Mesenchymal stem cell (in vitro differentiated cells and primary cell): ENCODE measurements around the gene COX8C.
"Not testable (repeated sequence)": the region's sequence is repeated elsewhere in the genome, so short reads cannot be mapped to it uniquely, and the experiment has no call there.

ENCODE experiments used
- DNase-seq: peaks from one replicate; pipeline ENCODE4 v3.0.0-alpha.2; 2013
- H2AFZ ChIP-seq: one replicate; pipeline ENCODE4 v1.6.1; 2013; ENCODE audit warnings: low read depth, mild to moderate bottlenecking, control low read depth, inconsistent platforms, low read length, moderate library complexity
- H2AK5ac ChIP-seq: 2 replicates; pipeline ENCODE4 v1.6.1; 2013; ENCODE audit warnings: low read length, moderate library complexity, mild to moderate bottlenecking, inconsistent platforms; ENCODE audit not compliant: severe bottlenecking
- H2BK120ac ChIP-seq: one replicate; pipeline ENCODE4 v1.6.1; 2013; ENCODE audit warnings: low read depth, mild to moderate bottlenecking, inconsistent platforms, low read length, moderate library complexity
- H2BK12ac ChIP-seq, 2 experiments: one replicate each; pipeline ENCODE4 v1.6.1; 2013; ENCODE audit warnings: inconsistent platforms in 2 of 2, low read length in 2 of 2, mild to moderate bottlenecking in 2 of 2, moderate library complexity in 2 of 2, control low read depth in 1 of 2
- H2BK15ac ChIP-seq: one replicate; pipeline ENCODE4 v1.6.1; 2013; ENCODE audit warnings: mild to moderate bottlenecking, low read depth, inconsistent platforms; ENCODE audit not compliant: poor library complexity, severe bottlenecking
- H2BK5ac ChIP-seq: 2 replicates; pipeline ENCODE4 v1.6.1; 2013; ENCODE audit warnings: low read depth, mild to moderate bottlenecking, low read length, control low read depth, inconsistent platforms; ENCODE audit not compliant: poor library complexity, severe bottlenecking
- H3K14ac ChIP-seq, 2 experiments: one replicate each; pipeline ENCODE4 v1.6.1; 2013; ENCODE audit warnings: inconsistent platforms in 2 of 2, low read length in 2 of 2, control low read depth in 1 of 2, mild to moderate bottlenecking in 1 of 2, moderate library complexity in 1 of 2
- H3K18ac ChIP-seq, 2 experiments: one replicate each; pipeline ENCODE4 v1.6.1; 2013; ENCODE audit warnings: inconsistent platforms in 2 of 2, low read length in 2 of 2, control low read depth in 1 of 2, low read depth in 1 of 2, mild to moderate bottlenecking in 1 of 2
- H3K23ac ChIP-seq, 2 experiments: one replicate each; pipeline ENCODE4 v1.6.1; 2013; ENCODE audit warnings: inconsistent platforms in 2 of 2, low read length in 2 of 2, mild to moderate bottlenecking in 2 of 2, moderate library complexity in 2 of 2, control low read depth in 1 of 2
- H3K27ac ChIP-seq: 2 replicates; pipeline ENCODE4 v1.5.1; 2013; ENCODE audit warnings: mild to moderate bottlenecking, moderate library complexity, low read length, control low read depth, inconsistent platforms; ENCODE audit not compliant: poor library complexity, severe bottlenecking
- H3K27me3 ChIP-seq, 2 experiments: 2 replicates each; pipeline versions ENCODE4 v1.6.1 to v1.7.0; 2013; ENCODE audit warnings: low read length in 2 of 2, mild to moderate bottlenecking in 2 of 2, moderate library complexity in 2 of 2, control low read depth in 1 of 2, inconsistent platforms in 1 of 2; ENCODE audit not compliant: control insufficient read depth in 1 of 2, insufficient read depth in 1 of 2
- H3K36me3 ChIP-seq, 2 experiments: 2 replicates each; pipeline versions ENCODE4 v1.6.1 to v1.7.0; 2013; ENCODE audit warnings: low read length in 2 of 2, control low read depth in 1 of 2, inconsistent platforms in 1 of 2, low read depth in 1 of 2, mild to moderate bottlenecking in 1 of 2; ENCODE audit not compliant: insufficient read depth in 2 of 2, control insufficient read depth in 1 of 2
- H3K4ac ChIP-seq, 2 experiments: one replicate each; pipeline ENCODE4 v1.6.1; 2013; ENCODE audit warnings: inconsistent platforms in 2 of 2, low read length in 2 of 2, mild to moderate bottlenecking in 2 of 2, moderate library complexity in 2 of 2, control low read depth in 1 of 2, low read depth in 1 of 2
- H3K4me1 ChIP-seq: 2 replicates; pipeline ENCODE4 v1.6.1; 2013; ENCODE audit warnings: low read depth, low read length, control low read depth; ENCODE audit not compliant: control insufficient read depth, insufficient read depth
- H3K4me2 ChIP-seq: 2 replicates; pipeline ENCODE4 v1.6.1; 2013; ENCODE audit warnings: low read length, mild to moderate bottlenecking, inconsistent platforms; ENCODE audit not compliant: poor library complexity, severe bottlenecking
- H3K4me3 ChIP-seq, 2 experiments: 2 replicates each; pipeline versions ENCODE4 v1.5.1 to v1.7.0; 2013; ENCODE audit warnings: low read length in 2 of 2, mild to moderate bottlenecking in 2 of 2, control low read depth in 1 of 2, low read depth in 1 of 2; ENCODE audit not compliant: insufficient read depth in 1 of 2
- H3K79me1 ChIP-seq: replicated peaks from 2 replicates; pipeline ENCODE4 v1.6.1; 2013; ENCODE audit warnings: mild to moderate bottlenecking, control low read depth, low read length, inconsistent platforms; ENCODE audit not compliant: poor library complexity, severe bottlenecking
- H3K9ac ChIP-seq: 2 replicates; pipeline ENCODE4 v1.7.0; 2013; ENCODE audit warnings: mild to moderate bottlenecking, low read length, moderate library complexity
- H3K9me3 ChIP-seq: 2 replicates; pipeline ENCODE4 v1.7.0; 2013; ENCODE audit warnings: mild to moderate bottlenecking, low read length; ENCODE audit not compliant: control insufficient read depth
- H4K8ac ChIP-seq: one replicate; pipeline ENCODE4 v1.6.1; 2013; ENCODE audit warnings: inconsistent platforms, mild to moderate bottlenecking, low read length, moderate library complexity
- H4K91ac ChIP-seq: one replicate; pipeline ENCODE4 v1.6.1; 2013; ENCODE audit warnings: mild to moderate bottlenecking, low read length, inconsistent platforms
- WGBS: methylation state at CpG from one replicate; pipeline ENCODE4 v1.1.7; 2013; ENCODE audit warnings: mixed read lengths; 5-methylcytosine and 5-hydroxymethylcytosine counted together

The COX8C gene

DNA sequence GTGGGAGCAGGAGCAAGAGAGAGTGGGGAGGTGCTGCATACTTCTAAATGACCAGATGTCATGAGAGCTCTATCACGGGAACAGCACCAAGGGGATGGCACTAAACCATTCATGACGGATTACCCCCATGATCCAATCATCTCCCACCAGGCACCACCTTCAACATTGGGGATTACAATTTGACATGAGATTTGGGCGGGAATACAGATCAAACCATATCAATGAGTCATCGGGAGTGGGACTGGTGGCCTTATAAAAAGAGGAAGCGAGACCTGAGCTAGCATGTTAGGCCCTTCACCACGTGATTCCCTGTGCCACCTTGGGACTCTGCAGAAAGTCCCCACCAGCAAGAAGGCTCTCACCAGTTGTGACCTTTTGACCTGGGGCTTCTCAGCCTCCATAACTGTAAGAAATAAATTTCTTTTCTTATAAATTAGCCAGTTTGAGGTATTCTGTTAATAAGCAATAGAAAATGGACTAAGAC, 28.7 kb downstream of the COX8C start:
- Histone ChIP-seq H2BK12ac (no peak overlapping the region), H3K4me3 (no peak overlapping the region), H4K8ac (no peak overlapping the region), H3K9me3 (no peaks in the 10 kb centered on the region), H3K79me1 (no peaks in the 10 kb centered on the region), H3K23ac (no peak overlapping the region), H2BK120ac (no peak overlapping the region), H3K27ac (no peak overlapping the region), H3K27me3 (peaks cover 0 to 3% of the 10 kb centered on the region in 2 experiments), H4K91ac (no peak overlapping the region), H3K36me3 (no peaks in the 10 kb centered on the region), H3K4ac (no peak overlapping the region), H3K18ac (no peak overlapping the region), H3K9ac (no peak overlapping the region), H3K14ac (no peak overlapping the region), H2BK5ac (no peak overlapping the region), H2AK5ac (no peak overlapping the region), H3K4me1 (no peaks in the 10 kb centered on the region), H2AFZ (no peak overlapping the region), H2BK15ac (no peak overlapping the region), H3K4me2 (no peak overlapping the region)
- 79% methylated on average over 6 of the region's 6 CpGs for WGBS
- no peak for DNase-seq

DNA sequence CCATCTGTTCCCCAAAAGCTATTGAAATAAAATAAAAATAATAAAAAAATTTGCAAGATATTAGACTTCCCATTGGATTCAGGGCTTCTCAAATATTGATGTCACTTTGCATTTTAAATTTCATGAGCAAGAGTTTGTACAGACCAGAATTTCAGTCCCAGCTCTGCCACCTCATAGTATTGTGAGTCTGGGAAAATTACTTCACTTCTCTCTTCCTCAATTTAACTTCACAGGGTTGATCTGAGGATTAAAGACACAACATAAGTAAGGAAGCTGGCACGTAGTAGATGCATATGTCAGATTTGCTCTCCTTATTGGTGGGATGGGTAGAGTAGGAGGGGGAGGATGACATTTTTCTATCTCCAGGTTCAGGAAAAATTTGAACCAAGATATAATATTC, 32.8 kb downstream of the COX8C start:
- Histone ChIP-seq H2BK120ac (no peak overlapping the region), H4K91ac (no peak overlapping the region), H3K79me1 (no peaks in the 10 kb centered on the region), H2BK12ac (no peak overlapping the region), H3K9ac (no peak overlapping the region), H3K36me3 (no peaks in the 10 kb centered on the region), H3K27ac (no peak overlapping the region), H3K4me3 (no peak overlapping the region), H3K27me3 (peaks cover 0 to 3% of the 10 kb centered on the region in 2 experiments), H3K14ac (no peak overlapping the region), H3K4me1 (no peaks in the 10 kb centered on the region), H4K8ac (no peak overlapping the region), H2AFZ (no peak overlapping the region), H3K4me2 (no peak overlapping the region), H3K9me3 (no peaks in the 10 kb centered on the region), H3K4ac (no peak overlapping the region), H2BK5ac (no peak overlapping the region), H2BK15ac (no peak overlapping the region), H2AK5ac (no peak overlapping the region), H3K18ac (no peak overlapping the region), H3K23ac (no peak overlapping the region)
- DNase-seq = no peak
- WGBS = no CpG with 5 or more reads among the region's 1 CpG

DNA sequence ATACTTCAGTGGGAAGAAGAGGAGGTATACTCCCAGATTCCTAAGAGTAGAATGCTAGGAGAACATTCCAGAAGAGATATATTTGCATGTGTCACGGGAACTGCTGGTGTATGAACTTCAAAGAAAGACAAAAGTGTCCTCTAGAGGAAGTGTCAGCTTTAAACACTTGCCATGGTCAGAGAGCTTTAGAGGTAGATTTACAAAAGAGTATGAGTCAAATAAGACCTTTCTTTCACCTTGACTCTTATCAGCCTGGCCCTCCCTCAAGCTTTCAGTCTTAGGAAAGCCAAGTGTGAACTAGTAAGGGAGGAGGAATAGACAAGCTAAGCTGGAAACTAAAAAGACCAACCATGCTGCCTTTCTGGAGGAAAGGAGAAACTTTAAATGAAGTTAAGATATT, 34.7 kb downstream of the COX8C start:
- Histone ChIP-seq H2BK12ac (no peak overlapping the region), H4K91ac (no peak overlapping the region), H4K8ac (no peak overlapping the region), H3K18ac (no peak overlapping the region), H3K79me1 (no peaks in the 10 kb centered on the region), H3K9me3 (no peaks in the 10 kb centered on the region), H3K14ac (no peak overlapping the region), H3K4me1 (no peaks in the 10 kb centered on the region), H3K23ac (no peak overlapping the region), H3K27me3 (peaks cover 0 to 3% of the 10 kb centered on the region in 2 experiments), H2AK5ac (no peak overlapping the region), H3K27ac (no peak overlapping the region), H3K4me3 (no peak overlapping the region), H3K9ac (no peak overlapping the region), H3K4ac (no peak overlapping the region), H2AFZ (no peak overlapping the region), H2BK15ac (no peak overlapping the region), H2BK120ac (no peak overlapping the region), H2BK5ac (no peak overlapping the region), H3K36me3 (no peaks in the 10 kb centered on the region), H3K4me2 (no peak overlapping the region)
- WGBS = 53% methylated on average over 1 of the region's 1 CpG
- DNase-seq = no peak

DNA sequence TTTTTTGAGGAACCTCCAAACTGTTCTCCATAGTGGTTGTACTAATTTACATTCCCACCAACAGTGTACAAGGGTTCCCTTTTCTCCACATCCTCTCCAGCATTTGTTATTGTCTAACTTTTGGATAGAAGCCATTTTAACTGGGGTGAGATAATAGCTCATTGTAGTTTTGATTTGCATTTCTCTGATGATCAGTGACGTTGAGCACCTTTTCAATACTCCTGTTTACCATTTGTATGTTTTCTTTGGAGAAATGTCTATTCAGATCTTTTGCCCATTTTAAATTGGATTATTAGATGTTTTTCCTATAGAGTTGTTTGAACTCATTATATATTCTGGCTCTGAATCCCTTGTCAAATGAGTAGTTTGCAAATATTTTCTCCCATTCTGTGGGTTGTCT, 37.3 kb downstream of the COX8C start:
- not testable (repeated sequence) for H3K36me3 ChIP-seq, H2BK5ac ChIP-seq, H4K8ac ChIP-seq, H3K23ac ChIP-seq, H2BK15ac ChIP-seq, H3K4me3 ChIP-seq, DNase-seq, H3K4ac ChIP-seq, H2BK120ac ChIP-seq, H3K79me1 ChIP-seq, H3K14ac ChIP-seq, H3K9ac ChIP-seq, H2AK5ac ChIP-seq, H2AFZ ChIP-seq, H4K91ac ChIP-seq, H3K4me1 ChIP-seq, H3K18ac ChIP-seq, H3K9me3 ChIP-seq, H3K27ac ChIP-seq, H2BK12ac ChIP-seq, H3K4me2 ChIP-seq, H3K27me3 ChIP-seq
- 38% methylated on average over 1 of the region's 1 CpG for WGBS
